Transverse colon (tissue), 4 donors: ENCODE measurements around the gene CAPRIN2. TPM values are rescaled to one million over a fixed set of nuclear protein-coding genes. Genes with fewer than 3 reads are reported as not detected.
A peak's percentile ranks its signal among the peaks of the same experiment; 100 is the strongest.

ENCODE experiments used
- DNase-seq: peaks from one replicate; pipeline ENCODE4 v3.0.0-alpha.2; 2019
- H3K27ac ChIP-seq, 4 donors: fragments of 200-600 bp; sonication (generic); 2 replicates each; pipeline ENCODE4 v1.5.1; 2016 to 2018; ENCODE audit warnings: inconsistent platforms in 4 of 4
- H3K27me3 ChIP-seq: fragments of 200-600 bp; sonication (generic); 2 replicates; pipeline ENCODE4 v1.5.1; 2017; ENCODE audit warnings: inconsistent platforms
- H3K36me3 ChIP-seq, 4 donors: fragments of 200-600 bp; sonication (generic); 2 replicates each; pipeline ENCODE4 v1.5.1; 2017 to 2019; ENCODE audit warnings: inconsistent platforms in 4 of 4
- H3K4me1 ChIP-seq, 4 donors: fragments of 200-600 bp; sonication (generic); 2 replicates each; pipeline ENCODE4 v1.5.1; 2017 to 2020; ENCODE audit warnings: inconsistent platforms in 4 of 4
- H3K4me3 ChIP-seq, 4 donors: fragments of 200-600 bp; sonication (generic); 1 replicate in 1 of 4; 2 replicates in 3 of 4; pipeline versions ENCODE4 v1.5.1 to v1.6.1; 2017 to 2019; ENCODE audit warnings: inconsistent platforms in 4 of 4
- H3K9me3 ChIP-seq, 2 donors: fragments of 200-600 bp; sonication (generic); 2 replicates each; pipeline ENCODE4 v1.5.1; 2017 to 2019; ENCODE audit warnings: inconsistent platforms in 2 of 2
- CTCF ChIP-seq, 5 experiments: fragments of 200-600 bp in 3 of 5; fragments of 450-650 bp in 2 of 5; sonication (generic) in 3 of 5; IDR thresholded peaks; 1 replicate in 2 of 5; 2 replicates in 3 of 5; pipeline ENCODE4 v1.5.1; 2016 to 2017; ENCODE audit warnings: antibody characterized with exemption in 5 of 5, inconsistent platforms in 3 of 5, mild to moderate bottlenecking in 2 of 5, moderate library complexity in 1 of 5
- EP300 ChIP-seq: sonication (generic); formaldehyde crosslinking; IDR thresholded peaks from one replicate; pipeline ENCODE4 v1.6.1; 2017; ENCODE audit warnings: antibody characterized with exemption, low read depth
- POLR2A ChIP-seq: fragments of 450-650 bp; IDR thresholded peaks from one replicate; pipeline ENCODE4 v1.6.1; 2016; ENCODE audit warnings: antibody characterized with exemption, mild to moderate bottlenecking, moderate library complexity
- POLR2AphosphoS5 ChIP-seq, 3 donors: sonication (generic); formaldehyde crosslinking; IDR thresholded peaks; one replicate each; pipeline ENCODE4 v1.6.1; 2016; ENCODE audit warnings: antibody characterized with exemption in 3 of 3
- WGBS, 2 donors: methylation state at CpG; one replicate each; pipeline ENCODE4 v1.1.5; 2018; ENCODE audit warnings: low coverage in 1 of 2; 5-methylcytosine and 5-hydroxymethylcytosine counted together
- in situ Hi-C, 4 donors: fragments of 200-750 bp; cut with MboI; loops; one replicate each; pipeline versions ENCODE4 v1.15.0 to v1.15.1; 2017; ENCODE audit warnings: low sequenced_read_pairs in 3 of 4, low pct_ligation_motif_present in 1 of 4, low pct_unique_long_range_greater_than_20kb in 1 of 4
- intact Hi-C: fragments of 100-400 bp; cut with DNase I; formaldehyde crosslinking; loops from one replicate; pipeline ENCODE4 v1.15.1; 2023; ENCODE audit warnings: low total_unique reads
- total RNA-seq, 4 donors: library from RNA; depleted of rRNA; stranded (reverse); fragments of >200 nt; gene quantifications; one replicate each; pipeline ENCODE4 v1.1.0, GENCODE V29; 2016

The CAPRIN2 gene
- total RNA-seq, 4 donors from 2014 or later, result 24.7 to 322 (median 42.5) TPM

DNA sequence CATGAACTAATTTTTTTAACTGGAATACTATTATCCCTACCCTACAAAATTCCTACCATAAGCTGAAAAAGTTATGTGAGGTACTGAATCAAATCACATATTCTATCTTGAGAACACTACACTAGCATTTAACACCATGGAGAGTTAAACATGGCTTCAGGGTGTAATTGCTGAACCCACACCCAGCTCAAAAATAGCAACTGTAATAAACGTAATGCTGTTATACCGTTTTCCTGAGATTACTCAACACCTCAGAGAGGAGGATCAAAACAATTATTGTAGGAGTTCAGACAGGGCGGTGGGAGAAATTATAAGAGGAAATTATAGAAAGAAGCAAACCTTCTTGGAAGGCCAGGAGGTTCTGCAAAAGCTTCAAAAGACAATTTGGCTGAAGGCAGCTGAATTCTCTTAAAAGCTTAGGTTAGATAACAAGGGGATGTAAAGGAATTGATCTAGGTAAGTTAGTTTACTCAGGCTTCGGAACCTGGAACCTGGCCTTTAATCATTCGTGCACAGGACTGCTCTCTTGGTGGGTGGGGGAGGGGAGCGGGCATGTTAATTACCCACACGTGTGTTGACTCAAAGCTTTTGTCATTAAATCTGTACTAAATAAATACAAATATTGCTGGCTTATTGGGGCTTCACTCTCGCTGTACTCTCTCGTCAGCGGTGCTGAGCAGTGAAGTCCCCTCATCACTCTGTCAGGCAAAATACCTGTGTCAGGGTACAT is 47.0 kb downstream of the CAPRIN2 start:
- TF ChIP-seq CTCF (IDR thresholded peaks at IDR 0.05) (no peak), POLR2AphosphoS5 (IDR thresholded peaks at IDR 0.05) (peak in 1 of 3 donors; percentile 21)
- Histone ChIP-seq H3K27me3 (no peaks in the 10 kb centered on the region), H3K36me3 (peaks cover 0 to 14% (median 2%) of the 10 kb centered on the region in 4 donors), H3K27ac (peak overlapping the region; percentile 1 to 59 (median 50)), H3K4me1 (peaks cover 0 to 18% (median 6%) of the 10 kb centered on the region in 4 donors), H3K9me3 (no peaks in the 10 kb centered on the region), H3K4me3 (no peak overlapping the region)
- DNase-seq, result peak; percentile 24
- in situ Hi-C loops, result no loop called here
- intact Hi-C loops, result no loop called here
- 64% methylated on average over 10 of the region's 10 CpGs; no CpG with 5 or more reads in 1 of the 2 donors for WGBS, 2 donors

- Histone ChIP-seq H3K36me3 (peaks cover 0 to 14% (median 1%) of the 10 kb centered on the region in 4 donors), H3K27me3 (no peaks in the 10 kb centered on the region), H3K27ac (peak overlapping the region; percentile 27 to 59 (median 44)), H3K4me1 (peaks cover 0 to 18% (median 6%) of the 10 kb centered on the region in 4 donors), H3K9me3 (no peaks in the 10 kb centered on the region), H3K4me3 (no peak overlapping the region)
- no peak for DNase-seq
- WGBS, 2 donors, result 60 to 85% methylated on average over 2 of the region's 2 CpGs
- in situ Hi-C loops (no loop called here), intact Hi-C loops (no loop called here)
- TF ChIP-seq POLR2AphosphoS5 (IDR thresholded peaks at IDR 0.05) (no peak), POLR2A (no peak), CTCF (IDR thresholded peaks at IDR 0.05) (no peak), EP300 (no peak)
Measured at GRCh38 chr12:30706476-30706875, 48.3 kb downstream of the CAPRIN2 start.

GRCh38 chr12:30701056-30701455 is 53.7 kb downstream of the CAPRIN2 start:
- Histone ChIP-seq H3K36me3 (no peaks in the 10 kb centered on the region), H3K27me3 (no peaks in the 10 kb centered on the region), H3K4me3 (no peak overlapping the region), H3K9me3 (no peaks in the 10 kb centered on the region), H3K4me1 (peaks cover 0 to 3% (median 2%) of the 10 kb centered on the region in 4 donors), H3K27ac (no peak overlapping the region)
- TF ChIP-seq EP300 (no peak), POLR2A (no peak), CTCF (IDR thresholded peaks at IDR 0.05) (no peak), POLR2AphosphoS5 (IDR thresholded peaks at IDR 0.05) (no peak)
- in situ Hi-C loops, result no loop called here
- DNase-seq, result no peak
- intact Hi-C loops, result no loop called here

DNA sequence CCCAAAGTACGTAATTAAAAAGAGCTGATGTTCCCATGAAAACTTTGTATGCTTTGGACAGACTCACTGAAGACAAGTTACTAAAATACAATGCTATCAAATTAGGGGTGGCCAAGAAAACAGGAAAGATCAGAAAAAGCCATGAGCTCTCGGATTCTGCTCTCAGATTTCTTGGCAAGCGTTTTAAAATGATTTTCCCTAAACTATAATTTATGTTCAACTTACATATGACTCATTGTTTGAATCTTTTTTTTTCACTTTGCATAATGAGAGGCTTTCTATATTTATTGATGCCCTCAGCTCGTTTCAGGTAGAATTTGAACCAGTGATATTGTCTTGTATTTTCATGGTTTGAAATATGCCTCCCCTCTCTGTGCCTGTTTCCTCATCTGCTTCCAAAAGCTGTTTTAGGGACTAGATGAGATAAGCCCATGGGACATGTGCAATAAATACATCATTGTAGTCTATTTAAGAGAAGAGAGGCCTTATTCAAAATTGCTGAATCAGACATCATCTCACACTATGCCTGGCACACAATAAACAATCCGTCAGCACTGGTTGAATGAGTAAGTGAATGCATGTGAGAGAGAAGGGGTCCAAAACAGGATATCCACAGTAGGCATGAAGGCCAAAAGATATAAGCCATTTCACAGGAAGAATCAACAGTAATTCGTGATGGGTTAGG is 54.4 kb downstream of the CAPRIN2 start:
- WGBS, 2 donors, result 72 to 74% methylated on average over 6 of the region's 6 CpGs
- no peak overlapping the region for H3K27ac ChIP-seq
- DNase-seq, result no peak
- peaks cover 0 to 3% (median 0%) of the 10 kb centered on the region in 4 donors for H3K4me1 ChIP-seq
- H3K9me3 ChIP-seq, result no peaks in the 10 kb centered on the region
- H3K27me3 ChIP-seq, result no peaks in the 10 kb centered on the region
- in situ Hi-C loops (no loop called here), intact Hi-C loops (no loop called here)
- no peaks in the 10 kb centered on the region for H3K36me3 ChIP-seq
- TF ChIP-seq CTCF (IDR thresholded peaks at IDR 0.05) (no peak), POLR2A (no peak), POLR2AphosphoS5 (IDR thresholded peaks at IDR 0.05) (no peak), EP300 (no peak)
- no peak overlapping the region for H3K4me3 ChIP-seq
